ENCODE data around the gene TMCC1.

Gene TMCC1

GRCh38 chr3:129621626-129622225 lies 271.8 kb downstream of the TMCC1 start:
- Histone ChIP-seq H3K4me3 (IDR thresholded peaks at IDR 0.05; ENCODE audit: insufficient read depth, low read depth, low read length) (no peak overlapping the region), H3K27ac (no peak overlapping the region), H3K4me1 (ENCODE audit: low read depth, poor library complexity, severe bottlenecking) (peaks cover 7% of the 10 kb centered on the region), H3K79me2 (ENCODE audit: insufficient read depth, low read depth) (no peaks in the 10 kb centered on the region), H2AFZ (ENCODE audit: low read depth) (no peak overlapping the region), H3K36me3 (ENCODE audit: insufficient read depth) (no peaks in the 10 kb centered on the region), H3K9ac (no peak overlapping the region), H4K20me1 (ENCODE audit: insufficient read depth) (no peaks in the 10 kb centered on the region), H3K27me3 (ENCODE audit: insufficient read depth, low read depth) (no peaks in the 10 kb centered on the region), H3K4me2 (no peak overlapping the region)
- TF ChIP-seq CTCF (conservative IDR thresholded peaks at IDR 0.05; ENCODE audit: low read depth, low read length): no peak

DNA sequence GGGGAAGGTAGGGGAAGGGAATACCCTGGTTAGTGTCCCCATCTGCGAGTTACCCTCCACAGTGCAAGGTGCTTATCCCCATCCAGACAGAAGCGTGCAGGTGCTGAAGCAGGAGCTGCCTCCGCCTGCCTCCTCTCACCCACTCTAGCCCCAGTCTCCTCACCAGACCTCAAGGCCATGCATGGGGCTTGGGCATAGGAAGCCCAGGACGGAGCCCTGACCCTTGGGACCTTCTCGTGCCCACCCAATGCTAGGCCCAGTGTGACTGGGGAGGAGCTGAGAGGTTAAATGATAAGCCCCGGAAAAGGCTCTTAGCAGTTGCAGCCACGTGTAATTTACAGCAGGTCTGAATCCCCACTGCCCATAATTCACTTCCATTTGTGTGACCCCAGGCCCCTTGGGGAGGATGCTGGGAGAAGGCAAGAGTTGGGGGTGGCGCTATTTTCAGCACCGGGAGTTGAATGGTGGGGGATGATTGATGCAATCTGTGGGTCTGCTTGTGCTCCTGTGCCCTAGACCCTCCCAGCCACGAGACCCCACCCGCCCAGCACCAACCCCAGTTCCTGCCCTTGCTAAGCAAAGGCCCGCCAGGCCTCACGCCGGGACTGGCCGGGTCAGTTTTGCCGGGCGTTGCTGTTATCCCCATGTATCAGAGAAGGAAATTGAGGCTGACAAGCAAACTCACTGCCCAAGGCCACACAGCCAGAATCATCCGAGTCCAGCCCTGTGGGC lies 272.5 kb downstream of the TMCC1 start:
- H3K9ac ChIP-seq: no peak overlapping the region
- no peak for TF ChIP-seq CTCF (conservative IDR thresholded peaks at IDR 0.05; ENCODE audit: low read depth, low read length)
- H3K36me3 ChIP-seq (ENCODE audit: insufficient read depth): no peaks in the 10 kb centered on the region
- no peak overlapping the region for H3K27ac ChIP-seq
- H3K79me2 ChIP-seq (ENCODE audit: insufficient read depth, low read depth): no peaks in the 10 kb centered on the region
- no peak overlapping the region for H3K4me3 ChIP-seq (IDR thresholded peaks at IDR 0.05; ENCODE audit: insufficient read depth, low read depth, low read length)
- no peaks in the 10 kb centered on the region for H3K27me3 ChIP-seq (ENCODE audit: insufficient read depth, low read depth)
- H3K4me1 ChIP-seq (ENCODE audit: low read depth, poor library complexity, severe bottlenecking): peaks cover 1% of the 10 kb centered on the region
- H4K20me1 ChIP-seq (ENCODE audit: insufficient read depth): no peaks in the 10 kb centered on the region
- no peak overlapping the region for H3K4me2 ChIP-seq
- no peak overlapping the region for H2AFZ ChIP-seq (ENCODE audit: low read depth)

GRCh38 chr3:129619726-129620162 lies 273.8 kb downstream of the TMCC1 start:
- Histone ChIP-seq H3K4me2 (no peak overlapping the region), H3K79me2 (ENCODE audit: insufficient read depth, low read depth) (no peaks in the 10 kb centered on the region), H3K9ac (no peak overlapping the region), H3K27me3 (ENCODE audit: insufficient read depth, low read depth) (no peaks in the 10 kb centered on the region), H3K27ac (no peak overlapping the region), H2AFZ (ENCODE audit: low read depth) (no peak overlapping the region), H3K36me3 (ENCODE audit: insufficient read depth) (no peaks in the 10 kb centered on the region), H3K4me3 (IDR thresholded peaks at IDR 0.05; ENCODE audit: insufficient read depth, low read depth, low read length) (no peak overlapping the region), H4K20me1 (ENCODE audit: insufficient read depth) (no peaks in the 10 kb centered on the region), H3K4me1 (ENCODE audit: low read depth, poor library complexity, severe bottlenecking) (no peaks in the 10 kb centered on the region)
- no peak for TF ChIP-seq CTCF (conservative IDR thresholded peaks at IDR 0.05; ENCODE audit: low read depth, low read length)

- no peak overlapping the region for H3K9ac ChIP-seq
- H3K27ac ChIP-seq: no peak overlapping the region
- no peaks in the 10 kb centered on the region for H3K79me2 ChIP-seq (ENCODE audit: insufficient read depth, low read depth)
- H3K4me1 ChIP-seq (ENCODE audit: low read depth, poor library complexity, severe bottlenecking): no peaks in the 10 kb centered on the region
- no peak overlapping the region for H2AFZ ChIP-seq (ENCODE audit: low read depth)
- no peaks in the 10 kb centered on the region for H3K27me3 ChIP-seq (ENCODE audit: insufficient read depth, low read depth)
- H3K4me3 ChIP-seq (IDR thresholded peaks at IDR 0.05; ENCODE audit: insufficient read depth, low read depth, low read length): no peak overlapping the region
- no peaks in the 10 kb centered on the region for H4K20me1 ChIP-seq (ENCODE audit: insufficient read depth)
- H3K4me2 ChIP-seq: no peak overlapping the region
- no peaks in the 10 kb centered on the region for H3K36me3 ChIP-seq (ENCODE audit: insufficient read depth)
- TF ChIP-seq CTCF (conservative IDR thresholded peaks at IDR 0.05; ENCODE audit: low read depth, low read length): no peak
Observed at GRCh38 chr3:129618901-129619671, 274.4 kb downstream of the TMCC1 start.

Data from KMS-11 (cell line).